Trophoblast cell (in vitro differentiated cells and primary cell): ENCODE measurements around the gene HPCAL4.

Experiments
- DNase-seq, 2 donors: peaks; one replicate each; pipeline ENCODE4 v3.0.0-alpha.2; 2016
- H2AFZ ChIP-seq: 2 replicates; pipeline ENCODE4 v1.6.1; 2013; ENCODE audit warnings: low read length, moderate library complexity, mild to moderate bottlenecking; ENCODE audit not compliant: insufficient read depth, poor library complexity
- H2AK5ac ChIP-seq: 2 replicates; pipeline ENCODE4 v1.6.1; 2013; ENCODE audit warnings: mild to moderate bottlenecking, low read length
- H2BK120ac ChIP-seq: 2 replicates; pipeline ENCODE4 v1.6.1; 2013; ENCODE audit warnings: low read length, mild to moderate bottlenecking, moderate library complexity; ENCODE audit not compliant: insufficient read depth, poor library complexity
- H2BK12ac ChIP-seq: 2 replicates; pipeline ENCODE4 v1.6.1; 2013; ENCODE audit warnings: mild to moderate bottlenecking, low read length, moderate library complexity
- H2BK5ac ChIP-seq: 2 replicates; pipeline ENCODE4 v1.6.1; 2013; ENCODE audit warnings: low read length, low read depth, moderate library complexity, mild to moderate bottlenecking; ENCODE audit not compliant: poor library complexity
- H3K14ac ChIP-seq: 2 replicates; pipeline ENCODE4 v1.6.1; 2013; ENCODE audit warnings: mild to moderate bottlenecking, low read length
- H3K18ac ChIP-seq: 2 replicates; pipeline ENCODE4 v1.6.1; 2013; ENCODE audit warnings: mild to moderate bottlenecking, low read length
- H3K23ac ChIP-seq: 2 replicates; pipeline ENCODE4 v1.6.1; 2013; ENCODE audit warnings: low read length
- H3K27ac ChIP-seq: 2 replicates; pipeline ENCODE4 v1.5.1; 2013; ENCODE audit warnings: low read depth, mild to moderate bottlenecking, inconsistent platforms, low read length, moderate library complexity
- H3K27me3 ChIP-seq: 2 replicates; pipeline ENCODE4 v1.6.1; 2013; ENCODE audit warnings: inconsistent platforms, mild to moderate bottlenecking, low read length, moderate library complexity; ENCODE audit not compliant: insufficient read depth
- H3K36me3 ChIP-seq, 2 experiments: 1 replicate in 1 of 2; 2 replicates in 1 of 2; pipeline ENCODE4 v1.6.1; 2013; ENCODE audit warnings: low read length in 2 of 2, mild to moderate bottlenecking in 2 of 2, moderate library complexity in 1 of 2; ENCODE audit not compliant: insufficient read depth in 2 of 2, control insufficient read depth in 1 of 2
- H3K4ac ChIP-seq: 2 replicates; pipeline ENCODE4 v1.6.1; 2013; ENCODE audit warnings: low read depth, mild to moderate bottlenecking, low read length, moderate library complexity
- H3K4me1 ChIP-seq, 2 experiments: 1 replicate in 1 of 2; 2 replicates in 1 of 2; pipeline ENCODE4 v1.6.1; 2013; ENCODE audit warnings: low read length in 2 of 2, mild to moderate bottlenecking in 2 of 2, moderate library complexity in 1 of 2; ENCODE audit not compliant: insufficient read depth in 2 of 2, control insufficient read depth in 1 of 2
- H3K4me2 ChIP-seq: 2 replicates; pipeline ENCODE4 v1.6.1; 2013; ENCODE audit warnings: inconsistent platforms, mild to moderate bottlenecking, low read length, moderate library complexity
- H3K4me3 ChIP-seq: 2 replicates; pipeline ENCODE4 v1.5.1; 2013; ENCODE audit warnings: mild to moderate bottlenecking, low read depth, low read length, inconsistent platforms
- H3K79me1 ChIP-seq: one replicate; pipeline ENCODE4 v1.6.1; 2013; ENCODE audit warnings: low read length
- H3K79me2 ChIP-seq: 2 replicates; pipeline ENCODE4 v1.6.1; 2013; ENCODE audit warnings: low read length, mild to moderate bottlenecking; ENCODE audit not compliant: control insufficient read depth, insufficient read depth, poor library complexity
- H3K9ac ChIP-seq: 2 replicates; pipeline ENCODE4 v1.6.1; 2013; ENCODE audit warnings: mild to moderate bottlenecking, low read length
- H3K9me3 ChIP-seq: 2 replicates; pipeline ENCODE4 v1.6.1; 2013; ENCODE audit warnings: low read depth, mild to moderate bottlenecking, control low read depth, inconsistent platforms, low read length; ENCODE audit not compliant: insufficient read depth
- H4K12ac ChIP-seq: 2 replicates; pipeline ENCODE4 v1.6.1; 2013; ENCODE audit warnings: low read depth, mild to moderate bottlenecking, low read length, moderate library complexity
- H4K8ac ChIP-seq: 2 replicates; pipeline ENCODE4 v1.6.1; 2013; ENCODE audit warnings: low read depth, mild to moderate bottlenecking, low read length, moderate library complexity
- H4K91ac ChIP-seq: one replicate; pipeline ENCODE4 v1.6.1; 2013; ENCODE audit warnings: low read depth, mild to moderate bottlenecking, low read length, moderate library complexity
- WGBS: extraction: QIAGEN DNeasy Blood & Tissue Kit; methylation state at CpG from one replicate; pipeline ENCODE4 v1.1.7; 2013; ENCODE audit warnings: missing lambda C conversion rate; ENCODE audit not compliant: insufficient read length, insufficient coverage; ENCODE audit errors: extremely low coverage; 5-methylcytosine and 5-hydroxymethylcytosine counted together

HPCAL4 gene

GRCh38 chr1:39733161-39733560, 41.9 kb upstream of the HPCAL4 start:
- no peak for DNase-seq
- no peak overlapping the region for H3K4me3 ChIP-seq
- H3K9me3 ChIP-seq, result peaks cover 2% of the 10 kb centered on the region
- no peaks in the 10 kb centered on the region for H3K79me1 ChIP-seq
- H3K27me3 ChIP-seq, result peaks cover under 1% of the 10 kb centered on the region
- H4K12ac ChIP-seq, result no peak overlapping the region
- H2BK12ac ChIP-seq, result no peak overlapping the region
- H3K23ac ChIP-seq, result no peak overlapping the region
- no peak overlapping the region for H3K9ac ChIP-seq
- WGBS, result no CpG with 5 or more reads among the region's 7 CpGs
- no peak overlapping the region for H3K14ac ChIP-seq
- H3K79me2 ChIP-seq, result no peaks in the 10 kb centered on the region
- H4K91ac ChIP-seq, result no peak overlapping the region
- H3K4ac ChIP-seq, result no peak overlapping the region
- H3K36me3 ChIP-seq, result no peaks in the 10 kb centered on the region
- H2AK5ac ChIP-seq, result no peak overlapping the region
- no peak overlapping the region for H3K4me2 ChIP-seq
- no peak overlapping the region for H2BK5ac ChIP-seq
- no peak overlapping the region for H3K27ac ChIP-seq
- no peak overlapping the region for H2AFZ ChIP-seq
- H2BK120ac ChIP-seq, result no peak overlapping the region
- H4K8ac ChIP-seq, result no peak overlapping the region
- no peak overlapping the region for H3K18ac ChIP-seq
- no peaks in the 10 kb centered on the region for H3K4me1 ChIP-seq

- H2BK120ac ChIP-seq, result no peak overlapping the region
- H3K79me1 ChIP-seq, result no peaks in the 10 kb centered on the region
- H3K79me2 ChIP-seq, result no peaks in the 10 kb centered on the region
- H3K18ac ChIP-seq, result no peak overlapping the region
- no peak overlapping the region for H3K4me3 ChIP-seq
- H4K91ac ChIP-seq, result no peak overlapping the region
- no peaks in the 10 kb centered on the region for H3K36me3 ChIP-seq
- H3K9ac ChIP-seq, result no peak overlapping the region
- no peak overlapping the region for H2AK5ac ChIP-seq
- DNase-seq, result no peak
- H2BK12ac ChIP-seq, result no peak overlapping the region
- no peak overlapping the region for H2AFZ ChIP-seq
- H3K4me2 ChIP-seq, result no peak overlapping the region
- no peak overlapping the region for H4K8ac ChIP-seq
- H3K14ac ChIP-seq, result no peak overlapping the region
- peaks cover 2% of the 10 kb centered on the region for H3K9me3 ChIP-seq
- H2BK5ac ChIP-seq, result no peak overlapping the region
- peaks cover 4% of the 10 kb centered on the region for H3K27me3 ChIP-seq
- H3K4ac ChIP-seq, result no peak overlapping the region
- H3K27ac ChIP-seq, result no peak overlapping the region
- no peak overlapping the region for H4K12ac ChIP-seq
- no peak overlapping the region for H3K23ac ChIP-seq
- no CpG with 5 or more reads among the region's 3 CpGs for WGBS
- no peaks in the 10 kb centered on the region for H3K4me1 ChIP-seq
Measured at GRCh38 chr1:39732730-39733129, 41.5 kb upstream of the HPCAL4 start.

- Histone ChIP-seq H3K18ac (no peak overlapping the region), H3K9me3 (no peaks in the 10 kb centered on the region), H3K4me3 (no peak overlapping the region), H4K12ac (no peak overlapping the region), H3K79me2 (no peaks in the 10 kb centered on the region), H3K4ac (no peak overlapping the region), H3K79me1 (no peaks in the 10 kb centered on the region), H4K8ac (no peak overlapping the region), H3K4me2 (no peak overlapping the region), H3K27ac (no peak overlapping the region), H2AK5ac (no peak overlapping the region), H3K23ac (no peak overlapping the region), H2BK120ac (no peak overlapping the region), H4K91ac (no peak overlapping the region), H2BK5ac (no peak overlapping the region), H2BK12ac (no peak overlapping the region), H3K9ac (no peak overlapping the region), H3K4me1 (no peaks in the 10 kb centered on the region), H3K27me3 (peaks cover 9% of the 10 kb centered on the region), H2AFZ (no peak overlapping the region), H3K14ac (no peak overlapping the region), H3K36me3 (no peaks in the 10 kb centered on the region)
- WGBS, result no CpG with 5 or more reads among the region's 4 CpGs
- no peak for DNase-seq
Measured at GRCh38 chr1:39729842-39730241, 38.6 kb upstream of the HPCAL4 start.

GRCh38 chr1:39729030-39729429, 37.8 kb upstream of the HPCAL4 start:
- H2AFZ ChIP-seq, result no peak overlapping the region
- H3K9ac ChIP-seq, result no peak overlapping the region
- H3K9me3 ChIP-seq, result no peaks in the 10 kb centered on the region
- peaks cover 9% of the 10 kb centered on the region for H3K27me3 ChIP-seq
- H4K8ac ChIP-seq, result no peak overlapping the region
- H3K18ac ChIP-seq, result no peak overlapping the region
- H3K36me3 ChIP-seq, result no peaks in the 10 kb centered on the region
- no peak overlapping the region for H3K4me3 ChIP-seq
- no peak overlapping the region for H4K91ac ChIP-seq
- no peak overlapping the region for H2BK5ac ChIP-seq
- H3K27ac ChIP-seq, result no peak overlapping the region
- DNase-seq, result no peak
- no peaks in the 10 kb centered on the region for H3K79me1 ChIP-seq
- H3K4me1 ChIP-seq, result no peaks in the 10 kb centered on the region
- no peak overlapping the region for H3K4ac ChIP-seq
- H3K23ac ChIP-seq, result no peak overlapping the region
- no peak overlapping the region for H3K4me2 ChIP-seq
- no peak overlapping the region for H2AK5ac ChIP-seq
- no peak overlapping the region for H2BK12ac ChIP-seq
- H3K79me2 ChIP-seq, result no peaks in the 10 kb centered on the region
- no peak overlapping the region for H2BK120ac ChIP-seq
- WGBS, result no CpG with 5 or more reads among the region's 3 CpGs
- no peak overlapping the region for H3K14ac ChIP-seq
- H4K12ac ChIP-seq, result no peak overlapping the region
